ENCODE results near the gene SLC8A1. TPM values are rescaled to one million over a fixed set of nuclear protein-coding genes. Genes with fewer than 3 reads are reported as not detected.

Gene SLC8A1
- total RNA-seq, 1 experiment from 2014 or later: 0.43 TPM

GRCh38 chr2:40095000-40095399 is 356.9 kb downstream of the SLC8A1 start:
- H3K36me3 ChIP-seq (ENCODE audit: control insufficient read depth, insufficient read depth, low read length): no peaks in the 10 kb centered on the region
- no peak for TF ChIP-seq CTCF (IDR thresholded peaks at IDR 0.05; ENCODE audit: insufficient read depth in 1 of 2, low read depth in 1 of 2, low read length in 1 of 2, severe bottlenecking in 1 of 2, unreplicated experiment in 1 of 2)
- no peaks in the 10 kb centered on the region for H3K27me3 Mint-ChIP-seq (ENCODE audit: insufficient read depth, unreplicated experiment)
- no peaks in the 10 kb centered on the region for H3K27me3 ChIP-seq (replicated peaks; ENCODE audit: control insufficient read depth, insufficient read depth, low read length)
- no peaks in the 10 kb centered on the region for H3K9me3 Mint-ChIP-seq (ENCODE audit: unreplicated experiment)
- BruUV-seq (replicated peaks): no TSS peak
- H3K27ac Mint-ChIP-seq (ENCODE audit: unreplicated experiment): no peak overlapping the region
- DNase-seq: no peak
- H3K36me3 Mint-ChIP-seq (ENCODE audit: insufficient read depth, unreplicated experiment): no peaks in the 10 kb centered on the region
- no peaks in the 10 kb centered on the region for H3K9me3 ChIP-seq
- H3K4me3 ChIP-seq (ENCODE audit: low read depth, low read length): no peak overlapping the region
- no peaks in the 10 kb centered on the region for H3K4me1 ChIP-seq
- ChIA-PET CTCF (no interaction called here), POLR2A (no interaction called here)
- H3K4me1 Mint-ChIP-seq (ENCODE audit: low read depth, unreplicated experiment): no peaks in the 10 kb centered on the region
- intact Hi-C loops (cut with micrococcal nuclease; ENCODE audit: unreplicated experiment): no loop called here
- H3K4me3 Mint-ChIP-seq (ENCODE audit: unreplicated experiment): no peak overlapping the region

- ChIA-PET POLR2A (no interaction called here), CTCF (no interaction called here)
- Mint-ChIP-seq H3K36me3 (ENCODE audit: insufficient read depth, unreplicated experiment) (no peaks in the 10 kb centered on the region), H3K4me1 (ENCODE audit: low read depth, unreplicated experiment) (no peaks in the 10 kb centered on the region), H3K27ac (ENCODE audit: unreplicated experiment) (no peak overlapping the region), H3K9me3 (ENCODE audit: unreplicated experiment) (no peaks in the 10 kb centered on the region), H3K4me3 (ENCODE audit: unreplicated experiment) (no peak overlapping the region), H3K27me3 (ENCODE audit: insufficient read depth, unreplicated experiment) (no peaks in the 10 kb centered on the region)
- intact Hi-C loops (cut with micrococcal nuclease; ENCODE audit: unreplicated experiment): no loop called here
- H3K36me3 ChIP-seq (ENCODE audit: control insufficient read depth, insufficient read depth, low read length): no peaks in the 10 kb centered on the region
- BruUV-seq (replicated peaks): no TSS peak
- no peaks in the 10 kb centered on the region for H3K4me1 ChIP-seq
- no peak overlapping the region for H3K4me3 ChIP-seq (ENCODE audit: low read depth, low read length)
- no peak for DNase-seq
- no peaks in the 10 kb centered on the region for H3K9me3 ChIP-seq
- TF ChIP-seq CTCF (IDR thresholded peaks at IDR 0.05; ENCODE audit: insufficient read depth in 1 of 2, low read depth in 1 of 2, low read length in 1 of 2, severe bottlenecking in 1 of 2, unreplicated experiment in 1 of 2): no peak
- no peaks in the 10 kb centered on the region for H3K27me3 ChIP-seq (replicated peaks; ENCODE audit: control insufficient read depth, insufficient read depth, low read length)
Observed at GRCh38 chr2:40094451-40094850, 357.4 kb downstream of the SLC8A1 start.

- BruUV-seq (replicated peaks): no TSS peak
- Histone ChIP-seq H3K4me3 (ENCODE audit: low read depth, low read length) (no peak overlapping the region), H3K4me1 (no peaks in the 10 kb centered on the region), H3K27me3 (replicated peaks; ENCODE audit: control insufficient read depth, insufficient read depth, low read length) (no peaks in the 10 kb centered on the region), H3K9me3 (no peaks in the 10 kb centered on the region), H3K36me3 (ENCODE audit: control insufficient read depth, insufficient read depth, low read length) (no peaks in the 10 kb centered on the region)
- no peak for DNase-seq
- H3K9me3 Mint-ChIP-seq (ENCODE audit: unreplicated experiment): no peaks in the 10 kb centered on the region
- no peak overlapping the region for H3K4me3 Mint-ChIP-seq (ENCODE audit: unreplicated experiment)
- no peak overlapping the region for H3K27ac Mint-ChIP-seq (ENCODE audit: unreplicated experiment)
- H3K27me3 Mint-ChIP-seq (ENCODE audit: insufficient read depth, unreplicated experiment): no peaks in the 10 kb centered on the region
- no peaks in the 10 kb centered on the region for H3K4me1 Mint-ChIP-seq (ENCODE audit: low read depth, unreplicated experiment)
- intact Hi-C loops (cut with micrococcal nuclease; ENCODE audit: unreplicated experiment): no loop called here
- ChIA-PET CTCF (no interaction called here), POLR2A (no interaction called here)
- no peak for TF ChIP-seq CTCF (IDR thresholded peaks at IDR 0.05; ENCODE audit: insufficient read depth in 1 of 2, low read depth in 1 of 2, low read length in 1 of 2, severe bottlenecking in 1 of 2, unreplicated experiment in 1 of 2)
- no peaks in the 10 kb centered on the region for H3K36me3 Mint-ChIP-seq (ENCODE audit: insufficient read depth, unreplicated experiment)
Observed at GRCh38 chr2:40093021-40093675, 358.7 kb downstream of the SLC8A1 start.

All from Caco-2 (cell line).